GM21717 (cell line): ENCODE measurements around the gene ITGA8.
"Not testable (repeated sequence)": the region's sequence is repeated elsewhere in the genome, so short reads cannot be mapped to it uniquely, and the experiment has no call there.

Experiments
- ATAC-seq: cut with Tn5 transposase; IDR thresholded peaks from one replicate; pipeline ENCODE4 v1.9.1; 2021; ENCODE audit warnings: mild to moderate bottlenecking, moderate library complexity; ENCODE audit not compliant: unreplicated experiment

The ITGA8 gene

DNA sequence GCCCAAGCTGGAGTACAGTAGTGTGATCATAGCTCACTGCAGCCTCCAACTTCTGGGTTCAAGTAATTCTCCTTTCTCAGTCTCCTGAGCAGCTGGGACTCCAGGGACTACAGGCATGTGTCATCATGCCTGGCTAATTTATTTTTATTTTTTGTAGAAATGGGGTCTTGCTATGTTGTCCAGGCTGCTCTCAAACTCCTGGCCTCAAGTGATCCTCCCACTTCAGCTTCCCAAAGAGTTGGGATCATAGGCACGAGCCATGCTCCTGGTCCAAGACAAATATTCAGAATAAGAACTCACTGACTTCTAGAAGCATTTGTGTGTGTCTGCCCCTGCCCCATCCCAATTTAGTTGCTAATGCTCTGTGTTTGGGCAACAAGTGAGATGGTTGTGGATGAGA lies 151.8 kb downstream of the ITGA8 start:
- ATAC-seq = no peak

DNA sequence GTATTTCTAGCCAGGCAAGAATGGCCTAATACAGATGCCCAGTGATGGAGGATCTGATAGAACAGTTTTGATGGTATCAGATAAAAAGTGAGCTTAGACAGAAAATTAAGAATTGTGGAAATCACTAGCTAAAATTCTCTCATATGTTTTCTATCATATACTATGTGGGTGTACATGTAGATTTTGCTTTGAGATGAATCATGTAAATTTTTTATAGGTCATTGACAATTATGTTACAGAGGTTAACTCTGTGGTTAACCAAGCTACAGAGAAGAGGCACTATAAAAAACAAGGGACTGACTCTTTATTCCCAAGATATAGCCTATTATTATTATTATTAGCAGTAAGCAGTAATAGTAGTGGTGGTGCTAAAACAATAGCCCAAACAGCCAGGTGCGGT lies 156.5 kb downstream of the ITGA8 start:
- no peak for ATAC-seq

GRCh38 chr10:15562578-15562977 lies 157.1 kb downstream of the ITGA8 start:
- ATAC-seq = no peak

- ATAC-seq = no peak
These were observed 157.6 kb downstream of the ITGA8 start for GRCh38 chr10:15562116-15562515.

DNA sequence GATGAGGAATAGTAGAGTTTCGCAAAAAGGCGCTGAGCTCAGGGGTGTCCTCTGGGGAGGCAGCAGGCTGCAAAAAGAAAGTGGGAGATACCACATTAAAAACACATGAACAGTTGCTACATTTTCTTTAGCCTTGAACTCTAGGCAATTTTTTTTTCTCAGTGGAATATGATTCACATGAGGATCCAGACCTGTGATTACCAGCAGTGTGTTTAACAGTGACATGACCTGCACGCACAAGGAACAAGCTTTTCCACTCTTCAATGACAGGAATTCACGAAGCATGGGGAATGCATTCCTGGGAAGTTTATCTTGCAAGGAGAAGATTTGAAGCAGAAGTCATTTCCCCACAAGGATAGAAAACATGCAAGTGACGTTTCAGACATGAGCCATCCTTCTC lies 161.6 kb downstream of the ITGA8 start:
- no peak for ATAC-seq

GRCh38 chr10:15557168-15557567 lies 162.6 kb downstream of the ITGA8 start:
- ATAC-seq = not testable (repeated sequence)

DNA sequence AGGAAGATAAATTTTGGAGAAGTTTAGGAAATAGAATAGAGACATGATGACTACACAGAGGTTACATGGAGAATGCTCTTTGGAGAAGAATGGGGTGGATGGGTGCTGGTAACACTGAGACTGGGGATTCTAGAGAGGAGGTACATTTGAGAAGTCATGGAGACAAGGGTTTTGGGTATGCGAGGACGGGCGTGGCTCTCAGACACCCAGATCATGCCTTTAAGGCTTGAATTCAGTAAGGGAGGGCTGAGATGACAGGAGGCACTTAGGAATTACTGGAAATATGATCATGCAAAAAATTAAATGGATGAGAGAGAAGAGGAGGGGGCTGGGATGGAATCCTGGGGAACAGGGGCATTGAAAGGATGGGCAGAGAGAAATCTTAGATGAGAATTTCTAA lies 168.8 kb downstream of the ITGA8 start:
- no peak for ATAC-seq

- no peak for ATAC-seq
These were observed 171.4 kb downstream of the ITGA8 start for GRCh38 chr10:15548331-15548730.

DNA sequence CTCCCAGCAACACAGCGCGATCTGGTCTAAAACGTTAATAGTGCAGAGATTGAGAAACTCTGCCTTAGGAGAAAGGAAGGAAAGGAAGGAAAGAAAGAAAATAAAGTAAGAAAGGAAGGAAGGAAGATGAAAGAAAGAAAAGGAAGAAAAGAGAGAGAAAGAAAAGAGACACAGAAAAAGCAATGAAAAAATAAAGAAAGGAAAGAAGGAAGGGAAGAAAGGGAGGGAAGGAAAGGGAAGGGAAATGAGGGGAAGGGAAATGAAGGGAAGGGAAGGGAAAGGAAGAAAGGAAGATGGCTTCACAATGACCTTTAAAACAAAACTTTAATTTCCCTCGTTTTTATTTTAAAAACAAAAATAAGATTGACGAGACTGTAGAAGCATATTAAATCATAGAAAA lies 173.1 kb downstream of the ITGA8 start:
- ATAC-seq = no peak

- no peak for ATAC-seq
These were observed 173.8 kb downstream of the ITGA8 start for GRCh38 chr10:15545884-15546283.

GRCh38 chr10:15545266-15545665 lies 174.5 kb downstream of the ITGA8 start:
- no peak for ATAC-seq

DNA sequence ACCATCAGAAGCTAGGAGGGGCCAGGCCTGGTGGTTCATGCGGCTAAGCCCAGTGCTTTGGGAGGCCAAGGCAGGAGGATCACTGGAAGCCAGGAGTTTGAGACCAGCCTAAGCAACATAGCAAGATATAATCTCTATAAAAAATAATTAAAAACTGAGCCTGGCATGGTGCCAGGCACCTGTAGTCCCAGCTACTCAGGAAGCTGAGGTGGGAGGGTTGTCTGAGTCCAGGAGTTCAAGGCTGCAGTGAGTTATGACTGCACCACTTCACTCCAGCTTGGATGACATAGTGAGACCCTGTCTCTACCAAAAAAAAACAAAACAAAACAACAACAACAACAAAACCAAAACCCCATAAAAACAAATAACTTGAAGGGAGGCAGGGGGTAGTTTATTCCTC lies 175.7 kb downstream of the ITGA8 start:
- ATAC-seq = no peak

- ATAC-seq = no peak
These were observed 176.9 kb downstream of the ITGA8 start for GRCh38 chr10:15542817-15543216.

GRCh38 chr10:15541376-15541775 lies 178.3 kb downstream of the ITGA8 start:
- no peak for ATAC-seq

DNA sequence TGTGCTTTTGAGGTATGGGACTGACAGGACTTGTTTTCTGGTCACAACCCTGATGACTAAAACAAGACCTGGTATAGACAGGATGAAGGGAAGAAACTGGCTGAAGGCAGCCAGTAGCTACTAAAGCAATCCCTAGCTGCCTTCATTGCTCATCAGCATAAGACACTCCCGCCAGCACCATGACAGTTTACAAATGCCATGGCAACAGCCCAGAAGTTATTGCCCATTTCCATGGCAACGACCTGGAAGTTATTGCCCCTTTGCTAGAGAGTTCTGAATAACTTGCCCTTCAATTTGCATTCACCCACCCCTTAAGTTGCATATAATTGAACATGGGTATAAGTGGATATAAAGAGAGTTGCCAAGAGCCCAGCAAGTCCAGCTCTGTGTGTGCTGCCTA lies 179.0 kb downstream of the ITGA8 start:
- ATAC-seq = no peak

GRCh38 chr10:15539262-15539661 lies 180.5 kb downstream of the ITGA8 start:
- ATAC-seq = no peak

DNA sequence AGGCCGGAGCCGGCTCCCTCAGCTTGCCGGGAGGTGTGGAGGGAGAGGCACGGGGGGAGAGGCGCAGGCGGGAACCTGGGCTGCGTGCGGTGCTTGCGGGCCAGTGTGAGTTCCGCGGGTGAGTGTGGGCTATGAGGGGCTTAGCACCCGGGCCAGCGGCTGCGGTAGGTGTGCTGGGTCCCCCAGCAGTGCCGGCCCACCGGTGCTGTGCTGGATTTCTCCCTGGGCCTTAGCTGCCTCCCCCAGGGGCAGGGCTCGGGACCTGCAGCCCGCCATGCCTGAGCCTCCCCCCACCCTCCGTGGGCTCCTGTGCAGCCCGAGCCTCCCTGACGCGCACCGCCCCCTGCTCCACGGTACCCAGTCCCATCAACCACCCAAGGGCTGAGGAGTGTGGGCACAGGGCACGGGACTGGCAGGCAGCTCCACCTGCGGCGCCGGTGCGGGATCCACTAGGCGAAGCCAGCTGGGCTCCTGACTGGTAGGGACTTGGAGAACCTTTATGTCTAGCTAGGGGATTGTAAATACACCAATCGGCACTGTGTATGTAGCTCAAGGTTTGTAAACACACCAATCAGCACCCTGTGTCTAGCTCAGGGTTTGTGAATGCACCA lies 184.7 kb downstream of the ITGA8 start:
- not testable (repeated sequence) for ATAC-seq

- ATAC-seq = no peak
These were observed 187.6 kb downstream of the ITGA8 start for GRCh38 chr10:15531927-15532722.

DNA sequence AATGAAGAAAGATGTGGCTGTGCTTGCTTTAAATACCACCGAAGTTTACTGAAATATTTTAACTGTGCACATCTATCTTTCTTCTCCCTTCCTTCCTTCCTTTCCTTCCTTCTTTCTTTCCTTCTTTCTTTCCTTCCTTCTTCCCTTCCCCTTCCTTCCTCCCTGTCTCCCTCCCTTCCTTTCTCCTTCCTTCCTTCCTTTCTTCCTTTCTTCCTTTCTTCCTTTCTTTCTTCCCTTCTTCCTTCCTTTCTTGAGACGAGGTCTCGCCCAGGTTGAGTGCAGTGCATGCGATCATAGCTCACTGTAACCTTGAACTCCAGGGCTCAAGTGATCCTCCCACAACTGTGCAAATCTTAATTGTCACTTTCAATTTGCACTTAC lies 190.9 kb downstream of the ITGA8 start:
- ATAC-seq = no peak

- no peak for ATAC-seq
These were observed 193.0 kb downstream of the ITGA8 start for GRCh38 chr10:15526754-15527153.

GRCh38 chr10:15521328-15521903 lies 198.3 kb downstream of the ITGA8 start:
- ATAC-seq = no peak

- ATAC-seq = no peak
These were observed 201.5 kb downstream of the ITGA8 start for GRCh38 chr10:15518250-15518649.
